Activated CD8-positive, alpha-beta memory T cell treated with anti-CD3 and anti-CD28 coated beads, Interleukin-2, amount 10 ng/mL, durations not matched to agents 7 days and 5 days (primary cell): Measurements from ENCODE around the gene SLC22A13. TPM values are rescaled to one million over a fixed set of nuclear protein-coding genes. Genes with fewer than 3 reads are reported as not detected.
"Not testable (repeated sequence)": the region's sequence is repeated elsewhere in the genome, so short reads cannot be mapped to it uniquely, and the experiment has no call there.

Experiments
- ATAC-seq: fragments of 150-1000 bp; cut with Tn5 transposase; one replicate; pipeline ENCODE4 v1.10.0; 2021; ENCODE audit warnings: moderate library complexity
- CTCF ChIA-PET: fragments of 350-600 bp; sonication (Branson Sonifier 250); formaldehyde crosslinking; loops from one replicate; lab custom pipeline; 2021; ENCODE audit warnings: antibody characterized with exemption; lab: Charles Lee
- DNase-seq: peaks from one replicate; pipeline ENCODE4 v3.0.0-alpha.2; 2020
- H3K27ac Mint-ChIP-seq: one replicate; pipeline ENCODE4 v1.8.0; 2021; ENCODE audit warnings: mild to moderate bottlenecking, mixed read lengths
- H3K27me3 Mint-ChIP-seq: one replicate; pipeline ENCODE4 v1.8.0; 2021; ENCODE audit warnings: mixed read lengths
- H3K36me3 Mint-ChIP-seq: one replicate; pipeline ENCODE4 v1.8.0; 2021; ENCODE audit warnings: mild to moderate bottlenecking, mixed read lengths
- H3K4me1 Mint-ChIP-seq: one replicate; pipeline ENCODE4 v1.8.0; 2021; ENCODE audit warnings: mixed read lengths
- H3K4me3 Mint-ChIP-seq: one replicate; pipeline ENCODE4 v1.8.0; 2021; ENCODE audit warnings: mild to moderate bottlenecking, moderate library complexity, mixed read lengths
- H3K9me3 Mint-ChIP-seq: one replicate; pipeline ENCODE4 v1.8.0; 2022; ENCODE audit warnings: low read depth, mixed read lengths
- total RNA-seq, 2 experiments: library from RNA; stranded (reverse); gene quantifications; one replicate each; pipeline ENCODE4 v1.2.3, GENCODE V29; 2021

SLC22A13 gene
- total RNA-seq, 2 experiments from 2014 or later = 0.47 to 1.1 TPM

DNA sequence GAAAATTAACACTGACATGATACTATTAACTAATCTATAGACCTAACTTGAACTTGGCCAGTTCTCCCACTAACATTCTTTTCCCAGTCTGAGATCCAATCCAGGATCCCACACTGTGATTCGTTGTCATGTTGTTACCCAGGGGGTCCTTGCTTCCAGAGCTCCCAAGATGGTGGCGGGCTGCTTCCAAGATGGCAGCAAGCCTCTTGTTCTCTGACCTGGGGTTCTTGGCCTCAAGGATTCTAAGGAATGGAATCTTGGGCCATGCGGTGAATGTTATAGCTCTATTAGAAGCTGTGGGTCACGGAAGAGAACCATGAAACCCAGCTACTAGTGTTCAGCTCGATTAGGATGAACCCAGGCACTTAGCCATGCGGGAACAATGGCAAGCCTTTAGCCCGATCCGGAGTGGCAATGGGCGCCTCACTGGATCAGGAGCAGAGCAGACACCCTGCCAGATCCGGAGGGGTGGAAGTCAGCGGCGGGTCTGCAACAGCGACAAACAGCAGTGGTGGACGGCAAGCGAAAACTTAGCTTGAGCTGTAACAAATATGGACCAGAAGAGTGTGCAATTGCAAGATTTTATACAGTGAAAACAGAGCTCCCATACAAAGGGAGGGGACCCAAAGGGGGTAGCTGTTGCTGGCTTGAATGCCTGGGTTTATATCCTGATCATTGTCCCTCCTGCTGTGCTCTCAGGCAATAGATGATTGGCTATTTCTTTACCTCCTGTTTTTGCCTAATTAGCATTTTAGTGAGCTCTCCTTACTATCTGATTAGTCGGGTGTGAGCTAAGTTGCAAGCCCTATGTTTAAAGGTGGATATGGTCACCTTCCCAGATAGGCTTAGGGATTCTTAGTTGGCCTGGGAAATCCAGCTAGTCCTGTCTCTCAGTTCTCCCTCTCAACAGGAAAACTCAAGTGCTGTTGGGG is 23.9 kb downstream of the SLC22A13 start:
- H3K27me3 Mint-ChIP-seq, H3K27ac Mint-ChIP-seq, ATAC-seq, H3K36me3 Mint-ChIP-seq, H3K4me1 Mint-ChIP-seq, CTCF ChIA-PET, H3K4me3 Mint-ChIP-seq, H3K9me3 Mint-ChIP-seq: not testable (repeated sequence)
- peak; percentile 9 for DNase-seq

DNA sequence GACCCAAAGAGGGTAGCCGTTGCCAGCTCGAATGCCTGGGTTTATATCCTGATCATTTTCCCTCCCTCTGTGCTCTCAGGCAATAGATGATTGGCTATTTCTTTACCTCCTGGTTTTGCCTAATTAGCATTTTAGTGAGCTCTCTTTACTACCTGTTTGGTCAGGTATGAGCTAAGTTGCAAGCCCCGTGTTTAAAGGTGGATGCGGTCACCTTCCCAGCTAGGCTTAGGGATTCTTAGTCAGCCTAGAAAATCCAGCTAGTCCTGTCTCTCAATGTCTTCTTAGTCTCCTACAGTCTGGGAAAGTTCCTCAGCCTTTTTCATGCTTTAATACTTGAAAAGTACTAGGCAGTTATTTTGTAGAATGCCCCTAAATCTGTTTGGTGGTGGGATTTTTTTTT is 31.4 kb downstream of the SLC22A13 start:
- CTCF ChIA-PET = interaction anchor here (1.4 to 1.5 kb wide), 2 partner anchors 50 to 132 kb away, joined by 3 to 5 read pairs; partner anchors contain the start of genes OXSR1 and XYLB
- not testable (repeated sequence) for H3K27ac Mint-ChIP-seq, H3K4me1 Mint-ChIP-seq, ATAC-seq, H3K4me3 Mint-ChIP-seq, H3K36me3 Mint-ChIP-seq, H3K9me3 Mint-ChIP-seq, DNase-seq
- H3K27me3 Mint-ChIP-seq = peaks cover 27% of the 10 kb centered on the region

DNA sequence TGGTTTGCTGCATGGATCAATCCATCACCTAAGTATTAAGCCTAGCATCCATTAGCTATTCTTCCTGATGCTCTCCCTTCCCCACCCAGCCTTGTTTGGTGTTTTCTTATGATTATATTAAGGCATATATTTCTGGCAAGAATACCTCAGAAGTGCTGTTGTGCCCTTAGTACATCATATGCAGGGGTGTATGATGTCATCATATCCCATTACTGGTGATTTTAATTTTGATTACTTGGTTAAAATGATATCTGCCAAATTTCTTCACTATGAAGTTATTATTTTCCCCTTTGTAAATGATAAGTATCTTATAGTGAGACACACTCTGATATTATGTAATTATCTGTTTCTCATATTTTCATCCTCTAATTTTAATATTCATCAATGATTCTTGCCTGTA is 31.9 kb downstream of the SLC22A13 start:
- Mint-ChIP-seq H3K27ac (no peak overlapping the region), H3K27me3 (peaks cover 27% of the 10 kb centered on the region), H3K4me3 (no peak overlapping the region), H3K4me1 (peaks cover 2% of the 10 kb centered on the region), H3K36me3 (no peaks in the 10 kb centered on the region), H3K9me3 (no peaks in the 10 kb centered on the region)
- no peak for DNase-seq
- ATAC-seq = no peak
- CTCF ChIA-PET = interaction anchor here (1.2 to 1.5 kb wide), 4 partner anchors 132 to 323 kb away, joined by 3 to 10 read pairs (median 6); partner anchors contain the start of gene OXSR1

DNA sequence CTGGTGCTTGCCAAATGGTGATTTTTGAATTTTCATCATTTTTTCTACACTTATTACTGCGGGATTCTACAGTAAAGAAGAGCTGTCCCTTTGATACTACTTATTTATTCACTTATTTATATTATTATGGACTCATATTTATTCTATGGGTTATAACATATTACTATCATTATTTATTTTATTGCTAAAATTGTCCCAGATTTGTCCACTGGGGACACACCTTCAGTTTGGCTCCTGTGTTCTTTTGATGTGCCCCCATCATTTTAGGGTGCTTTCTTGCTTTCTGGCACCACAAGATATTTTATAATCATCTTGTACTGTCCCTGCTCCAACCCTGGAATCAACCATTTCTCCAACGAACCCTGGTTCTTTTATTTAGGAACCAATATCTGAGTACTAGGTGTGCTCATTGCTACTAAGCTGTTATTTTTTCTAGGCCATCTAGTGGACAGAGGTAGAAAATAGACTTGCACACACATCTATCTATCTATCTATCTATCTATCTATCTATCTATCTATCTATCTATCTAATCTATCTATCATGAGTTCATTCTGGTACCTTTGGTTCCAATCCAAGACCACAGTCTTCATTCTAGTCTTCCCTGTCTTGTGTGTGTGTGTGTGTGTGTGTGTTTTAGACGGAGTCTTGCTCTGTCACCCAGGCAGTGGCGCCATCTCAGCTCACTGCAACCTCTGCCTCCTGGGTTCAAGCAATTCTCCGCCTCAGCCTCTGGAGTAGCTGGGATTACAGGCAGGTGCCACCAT is 32.5 kb downstream of the SLC22A13 start:
- H3K9me3 Mint-ChIP-seq = no peaks in the 10 kb centered on the region
- ATAC-seq = no peak
- no peak overlapping the region for H3K27ac Mint-ChIP-seq
- peak; percentile 7 for DNase-seq
- H3K4me3 Mint-ChIP-seq = no peak overlapping the region
- H3K27me3 Mint-ChIP-seq = peaks cover 27% of the 10 kb centered on the region
- peaks cover 2% of the 10 kb centered on the region for H3K4me1 Mint-ChIP-seq
- no peaks in the 10 kb centered on the region for H3K36me3 Mint-ChIP-seq
- CTCF ChIA-PET = interaction anchor here (0.7 to 1.9 kb wide), 6 partner anchors 10 to 324 kb away, joined by 3 to 10 read pairs (median 4); partner anchors contain the start of gene XYLB

DNA sequence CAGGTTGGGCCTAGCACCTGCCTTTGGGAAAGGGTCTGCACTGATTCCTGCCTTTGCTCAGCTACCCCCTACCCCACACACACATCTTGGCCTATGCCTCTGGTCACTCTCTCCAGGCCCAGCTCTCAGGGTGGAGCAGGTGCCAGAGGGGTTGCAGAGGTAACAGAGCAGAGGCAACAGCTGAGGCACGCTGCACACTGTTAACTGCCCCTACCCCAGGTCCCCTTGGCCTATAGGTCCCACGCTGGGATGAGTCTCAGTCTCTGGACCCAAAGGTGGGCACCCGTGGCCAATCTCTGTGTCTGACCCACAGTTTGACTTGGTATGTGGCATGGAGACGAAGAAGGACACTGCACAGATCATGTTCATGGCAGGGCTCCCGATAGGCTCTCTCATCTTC is 41.3 kb downstream of the SLC22A13 start:
- no peak overlapping the region for H3K4me3 Mint-ChIP-seq
- DNase-seq = no peak
- ATAC-seq = no peak
- no peaks in the 10 kb centered on the region for H3K9me3 Mint-ChIP-seq
- no peak overlapping the region for H3K27ac Mint-ChIP-seq
- H3K27me3 Mint-ChIP-seq = peaks cover 18% of the 10 kb centered on the region
- H3K36me3 Mint-ChIP-seq = no peaks in the 10 kb centered on the region
- no peaks in the 10 kb centered on the region for H3K4me1 Mint-ChIP-seq
- CTCF ChIA-PET = interaction anchor here (1.7 kb wide), 1 partner anchor 188 kb away, joined by 3 read pairs; no protein-coding TSS in a partner anchor

DNA sequence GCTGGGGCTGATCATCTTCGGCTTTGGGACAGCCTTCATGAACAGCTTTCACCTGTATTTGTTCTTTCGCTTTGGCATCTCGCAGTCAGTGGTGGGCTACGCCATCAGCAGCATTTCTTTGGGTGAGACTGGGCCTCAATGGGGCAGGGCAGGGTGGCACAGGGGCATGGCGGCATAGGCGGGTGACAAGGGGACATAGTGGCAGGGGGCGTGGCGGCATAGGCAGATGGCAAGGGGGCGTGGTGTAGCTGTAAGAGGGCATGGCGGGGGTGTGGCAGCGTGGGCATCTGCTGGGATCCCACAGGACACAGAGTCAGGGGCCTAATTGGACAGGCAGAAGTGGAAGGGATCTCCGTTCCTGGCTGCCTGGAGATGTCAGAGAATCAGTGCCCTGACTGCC is 42.0 kb downstream of the SLC22A13 start:
- Mint-ChIP-seq H3K27me3 (peaks cover 18% of the 10 kb centered on the region), H3K4me1 (no peaks in the 10 kb centered on the region), H3K9me3 (no peaks in the 10 kb centered on the region), H3K36me3 (no peaks in the 10 kb centered on the region), H3K27ac (no peak overlapping the region), H3K4me3 (no peak overlapping the region)
- CTCF ChIA-PET = no interaction called here
- DNase-seq = no peak
- ATAC-seq = no peak

DNA sequence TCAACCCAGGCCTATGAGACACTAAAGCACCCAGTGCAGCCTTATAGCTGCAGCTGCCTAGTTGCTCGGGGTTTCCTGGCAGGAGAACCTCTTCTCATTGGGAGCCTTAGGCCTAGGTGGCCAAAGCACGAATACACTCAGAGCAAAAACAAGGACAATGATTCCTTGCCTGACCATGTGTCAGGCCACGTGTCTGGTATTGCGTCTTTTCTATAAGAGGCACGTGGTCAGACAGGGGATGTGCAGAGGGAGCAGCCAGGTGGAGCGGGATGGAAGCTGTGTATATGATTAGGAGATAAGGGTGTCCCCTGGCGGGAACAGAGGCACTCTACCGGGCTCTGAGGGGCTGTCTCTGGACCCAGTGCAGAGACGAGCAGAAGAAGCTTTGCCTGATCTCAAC is 42.8 kb downstream of the SLC22A13 start:
- Mint-ChIP-seq H3K27me3 (peaks cover 18% of the 10 kb centered on the region), H3K27ac (no peak overlapping the region), H3K4me1 (no peaks in the 10 kb centered on the region), H3K4me3 (no peak overlapping the region), H3K36me3 (no peaks in the 10 kb centered on the region), H3K9me3 (no peaks in the 10 kb centered on the region)
- ATAC-seq = no peak
- no peak for DNase-seq
- CTCF ChIA-PET = no interaction called here

DNA sequence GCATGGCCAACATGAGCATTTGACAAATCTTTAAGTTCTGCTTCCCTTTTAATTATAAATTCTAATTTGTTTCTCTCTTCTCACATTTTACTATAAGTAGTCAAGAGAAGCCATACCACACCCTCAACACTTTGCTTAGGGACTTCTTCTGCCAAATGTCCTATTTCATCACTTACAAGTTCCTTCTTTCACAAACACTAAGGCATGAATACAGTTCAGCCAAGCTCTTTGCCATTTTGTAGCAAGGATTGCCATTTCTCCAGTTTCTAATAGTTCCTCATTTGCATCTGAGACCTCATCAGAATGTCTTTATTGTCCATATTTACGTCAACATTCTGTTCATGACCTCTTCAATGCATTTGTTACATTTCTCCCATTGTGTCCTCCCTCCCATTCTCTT is 45.9 kb downstream of the SLC22A13 start:
- no peak for ATAC-seq
- CTCF ChIA-PET = no interaction called here
- H3K27me3 Mint-ChIP-seq = peaks cover 14% of the 10 kb centered on the region
- no peak overlapping the region for H3K4me3 Mint-ChIP-seq
- no peaks in the 10 kb centered on the region for H3K36me3 Mint-ChIP-seq
- no peak for DNase-seq
- H3K27ac Mint-ChIP-seq = no peak overlapping the region
- H3K4me1 Mint-ChIP-seq = no peaks in the 10 kb centered on the region
- H3K9me3 Mint-ChIP-seq = no peaks in the 10 kb centered on the region

DNA sequence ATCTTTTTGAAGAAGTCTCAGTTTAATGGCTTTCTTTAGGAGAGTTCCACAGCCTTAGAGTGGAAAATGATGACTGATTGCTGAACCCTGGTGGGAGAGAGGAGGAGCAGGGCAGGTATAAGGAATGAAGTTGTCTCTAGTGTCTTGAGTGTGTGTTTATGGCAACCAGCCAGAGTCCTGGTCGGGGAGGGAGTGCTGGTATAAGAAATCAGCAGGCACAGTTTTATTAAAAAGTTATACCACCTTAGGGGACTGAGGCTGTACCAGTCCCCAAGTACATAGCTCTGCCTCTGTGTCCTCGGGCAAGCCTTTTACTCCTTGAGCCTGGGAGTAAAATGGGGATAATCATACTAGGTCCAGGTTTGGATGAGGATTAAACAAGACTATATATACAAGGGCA is 46.3 kb downstream of the SLC22A13 start:
- H3K27me3 Mint-ChIP-seq = peaks cover 14% of the 10 kb centered on the region
- CTCF ChIA-PET = no interaction called here
- DNase-seq = no peak
- H3K36me3 Mint-ChIP-seq = no peaks in the 10 kb centered on the region
- no peak overlapping the region for H3K27ac Mint-ChIP-seq
- no peak overlapping the region for H3K4me3 Mint-ChIP-seq
- H3K4me1 Mint-ChIP-seq = no peaks in the 10 kb centered on the region
- no peaks in the 10 kb centered on the region for H3K9me3 Mint-ChIP-seq
- ATAC-seq = no peak

DNA sequence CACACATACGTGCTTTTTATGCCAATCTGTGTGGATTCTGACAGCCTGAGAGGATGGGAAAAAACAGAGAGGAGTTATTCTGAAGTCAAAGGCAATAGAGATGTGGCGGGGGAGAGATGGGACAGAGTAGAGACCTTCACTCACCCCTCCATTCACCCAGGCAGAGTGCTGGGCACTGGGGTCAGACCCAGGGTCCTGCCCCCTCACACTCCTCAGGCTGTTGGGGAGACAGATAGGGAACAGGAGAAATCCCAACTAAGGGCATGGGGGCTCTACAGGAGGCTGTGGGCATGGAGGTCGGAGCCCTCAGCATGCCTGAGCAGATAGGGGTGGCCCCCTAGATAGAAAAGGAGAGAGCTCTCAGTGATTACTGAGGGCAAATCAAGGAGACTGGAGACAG is 46.7 kb downstream of the SLC22A13 start:
- ATAC-seq (no peak), DNase-seq (no peak)
- H3K36me3 Mint-ChIP-seq = no peaks in the 10 kb centered on the region
- no peaks in the 10 kb centered on the region for H3K9me3 Mint-ChIP-seq
- H3K27ac Mint-ChIP-seq = no peak overlapping the region
- H3K4me1 Mint-ChIP-seq = no peaks in the 10 kb centered on the region
- H3K27me3 Mint-ChIP-seq = peaks cover 14% of the 10 kb centered on the region
- CTCF ChIA-PET = no interaction called here
- H3K4me3 Mint-ChIP-seq = no peak overlapping the region

DNA sequence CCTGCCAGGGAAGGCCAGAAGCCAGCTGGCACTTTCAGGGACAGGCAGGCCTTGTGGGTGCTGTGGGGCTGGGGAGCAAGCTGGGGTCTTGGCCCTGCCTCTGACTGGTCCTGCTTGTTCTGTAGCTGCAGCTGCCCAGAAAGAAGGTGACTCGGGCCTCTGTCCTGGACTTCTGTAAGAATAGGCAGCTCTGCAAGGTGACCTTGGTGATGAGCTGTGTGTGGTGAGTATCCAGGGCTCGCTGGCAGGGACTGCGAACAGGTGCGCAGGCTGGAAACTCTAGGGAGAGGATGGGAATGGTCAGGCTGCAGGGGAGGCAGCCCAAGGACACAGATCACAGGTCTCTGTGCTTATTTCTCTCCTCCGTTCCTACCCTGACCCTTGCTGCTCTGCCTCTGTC is 47.7 kb downstream of the SLC22A13 start:
- DNase-seq = no peak
- Mint-ChIP-seq H3K4me3 (no peak overlapping the region), H3K36me3 (no peaks in the 10 kb centered on the region), H3K27ac (no peak overlapping the region), H3K4me1 (no peaks in the 10 kb centered on the region), H3K9me3 (no peaks in the 10 kb centered on the region), H3K27me3 (peaks cover 14% of the 10 kb centered on the region)
- ATAC-seq = no peak
- CTCF ChIA-PET = no interaction called here

DNA sequence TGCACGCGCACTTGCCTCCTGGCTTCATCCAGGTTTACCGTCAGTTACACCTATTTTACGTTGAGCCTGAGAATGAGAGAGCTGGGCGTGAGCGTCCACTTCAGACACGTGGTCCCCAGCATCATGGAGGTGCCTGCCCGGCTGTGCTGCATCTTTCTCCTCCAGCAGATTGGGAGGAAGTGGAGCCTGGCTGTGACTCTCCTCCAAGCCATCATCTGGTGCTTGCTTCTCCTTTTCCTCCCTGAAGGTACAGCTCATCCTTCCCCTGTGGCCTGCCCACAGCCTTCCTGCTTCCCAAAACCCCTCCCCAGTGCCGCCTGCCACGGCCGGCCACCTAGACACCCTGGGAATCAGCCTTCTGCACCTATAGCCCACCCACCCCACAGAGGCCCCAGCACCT is 48.1 kb downstream of the SLC22A13 start:
- Mint-ChIP-seq H3K4me3 (no peak overlapping the region), H3K4me1 (no peaks in the 10 kb centered on the region), H3K27me3 (peaks cover 14% of the 10 kb centered on the region), H3K27ac (no peak overlapping the region), H3K9me3 (no peaks in the 10 kb centered on the region), H3K36me3 (no peaks in the 10 kb centered on the region)
- ATAC-seq (no peak), DNase-seq (no peak)
- CTCF ChIA-PET = no interaction called here

DNA sequence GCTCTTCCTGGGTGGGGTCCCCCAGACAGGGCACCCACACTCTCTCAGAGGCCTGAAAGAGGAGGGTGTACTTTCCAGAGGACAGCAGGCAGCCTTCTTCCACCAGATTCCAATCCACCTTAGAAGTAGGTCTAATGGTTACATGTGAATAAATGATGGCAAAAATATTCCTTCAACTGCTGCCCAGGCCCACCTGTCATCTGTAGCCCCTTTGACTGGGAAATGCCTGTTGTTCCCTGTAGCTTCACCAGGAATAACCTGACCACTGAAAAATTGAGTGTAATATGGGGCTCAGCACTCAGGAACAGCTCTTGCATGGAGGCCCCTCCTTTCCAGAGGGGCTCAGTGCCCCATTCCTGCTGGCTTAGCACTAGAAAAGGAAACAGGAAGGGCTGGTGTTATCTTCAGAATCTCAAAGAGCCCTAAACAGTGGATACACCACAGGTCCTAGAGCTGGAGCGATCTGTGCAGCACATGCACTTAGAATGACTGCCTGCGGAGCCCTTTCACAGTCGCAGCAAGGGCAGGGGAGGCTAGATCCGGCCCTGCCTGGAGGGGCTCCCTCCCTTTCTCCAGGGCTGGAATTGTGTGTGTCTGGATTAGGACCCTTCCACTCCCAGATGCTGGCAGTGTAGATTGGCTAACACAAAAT is 48.6 kb downstream of the SLC22A13 start:
- H3K9me3 Mint-ChIP-seq = no peaks in the 10 kb centered on the region
- ATAC-seq (no peak), DNase-seq (no peak)
- no peaks in the 10 kb centered on the region for H3K36me3 Mint-ChIP-seq
- peaks cover 10% of the 10 kb centered on the region for H3K27me3 Mint-ChIP-seq
- H3K4me3 Mint-ChIP-seq = no peak overlapping the region
- CTCF ChIA-PET = no interaction called here
- no peak overlapping the region for H3K27ac Mint-ChIP-seq
- no peaks in the 10 kb centered on the region for H3K4me1 Mint-ChIP-seq
